Ovary (tissue), 3 donors: ENCODE data around the gene YBX1.

Experiments
- CTCF ChIP-seq, 3 donors: fragments of 450-650 bp in 2 of 3; fragments of 200-600 bp in 1 of 3; IDR thresholded peaks; one replicate each; pipeline versions ENCODE4 v1.5.1 to v1.8.0; 2016 to 2022; ENCODE audit warnings: antibody characterized with exemption in 3 of 3, mild to moderate bottlenecking in 1 of 3
- EP300 ChIP-seq: sonication (generic); formaldehyde crosslinking; IDR thresholded peaks from one replicate; pipeline ENCODE4 v1.6.1; 2017; ENCODE audit warnings: antibody characterized with exemption
- POLR2A ChIP-seq: fragments of 450-650 bp; IDR thresholded peaks from one replicate; pipeline ENCODE4 v1.6.1; 2017; ENCODE audit warnings: antibody characterized with exemption, mild to moderate bottlenecking, moderate library complexity
- donor health status: DM: no; HTN: no; CAD: no.

GRCh38 chr1:42670425-42670824, 11.8 kb upstream of the YBX1 start:
- TF ChIP-seq CTCF (IDR thresholded peaks at IDR 0.05) (no peak), POLR2A (no peak), EP300 (no peak)
